Measurements from ENCODE around the gene TET3.

The TET3 gene

DNA sequence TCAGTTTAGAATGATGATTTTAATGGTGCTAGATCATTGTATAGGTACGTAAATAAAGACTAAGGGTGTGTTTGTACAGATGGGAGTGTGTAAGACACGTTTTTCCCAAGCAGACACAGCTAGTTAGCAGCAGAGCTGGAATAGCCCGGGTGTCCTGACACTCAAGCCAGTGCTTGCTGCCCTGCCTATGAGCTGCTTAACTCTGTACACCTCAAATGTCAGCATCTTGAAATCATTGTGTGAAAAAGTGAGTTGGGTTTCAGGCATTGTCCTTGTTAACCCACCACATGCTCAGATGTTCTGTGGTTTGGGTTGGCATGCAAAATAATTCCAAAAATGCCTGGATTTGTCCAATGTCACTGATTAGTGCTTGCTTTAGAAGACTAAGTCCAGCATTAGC lies 13.0 kb upstream of the TET3 start:
- TF ChIP-seq, protein P1, sequence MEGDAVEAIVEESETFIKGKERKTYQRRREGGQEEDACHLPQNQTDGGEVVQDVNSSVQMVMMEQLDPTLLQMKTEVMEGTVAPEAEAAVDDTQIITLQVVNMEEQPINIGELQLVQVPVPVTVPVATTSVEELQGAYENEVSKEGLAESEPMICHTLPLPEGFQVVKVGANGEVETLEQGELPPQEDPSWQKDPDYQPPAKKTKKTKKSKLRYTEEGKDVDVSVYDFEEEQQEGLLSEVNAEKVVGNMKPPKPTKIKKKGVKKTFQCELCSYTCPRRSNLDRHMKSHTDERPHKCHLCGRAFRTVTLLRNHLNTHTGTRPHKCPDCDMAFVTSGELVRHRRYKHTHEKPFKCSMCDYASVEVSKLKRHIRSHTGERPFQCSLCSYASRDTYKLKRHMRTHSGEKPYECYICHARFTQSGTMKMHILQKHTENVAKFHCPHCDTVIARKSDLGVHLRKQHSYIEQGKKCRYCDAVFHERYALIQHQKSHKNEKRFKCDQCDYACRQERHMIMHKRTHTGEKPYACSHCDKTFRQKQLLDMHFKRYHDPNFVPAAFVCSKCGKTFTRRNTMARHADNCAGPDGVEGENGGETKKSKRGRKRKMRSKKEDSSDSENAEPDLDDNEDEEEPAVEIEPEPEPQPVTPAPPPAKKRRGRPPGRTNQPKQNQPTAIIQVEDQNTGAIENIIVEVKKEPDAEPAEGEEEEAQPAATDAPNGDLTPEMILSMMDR (conservative IDR thresholded peaks at IDR 0.05; ENCODE audit: low read depth, low read length): no peak
- H3K4me3 ChIP-seq (ENCODE audit: low read depth, low read length): no peak overlapping the region
- no peak for DNase-seq (ENCODE audit: low read depth)

DNA sequence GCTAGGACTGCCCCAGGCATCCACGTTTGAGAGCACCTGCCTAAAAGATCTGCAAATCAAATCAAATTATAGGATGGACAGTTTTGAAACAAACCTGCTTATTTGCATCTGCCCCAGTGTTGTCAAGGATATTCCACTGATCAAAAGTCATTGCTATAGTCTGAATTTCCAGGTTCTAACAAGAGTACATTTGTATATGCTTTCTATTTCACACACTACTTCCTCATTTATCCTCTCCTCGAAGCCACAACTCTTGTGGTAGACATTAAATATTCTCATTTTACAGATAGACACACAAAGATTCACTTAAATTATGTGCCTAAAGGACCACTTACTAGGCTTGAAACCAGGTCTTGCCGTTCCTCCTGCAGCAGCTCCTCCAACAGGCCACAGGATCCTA lies 11.9 kb upstream of the TET3 start:
- no peak overlapping the region for H3K4me3 ChIP-seq (ENCODE audit: low read depth, low read length)
- TF ChIP-seq, protein P1 (conservative IDR thresholded peaks at IDR 0.05; ENCODE audit: low read depth, low read length): no peak
- DNase-seq (ENCODE audit: low read depth): no peak

DNA sequence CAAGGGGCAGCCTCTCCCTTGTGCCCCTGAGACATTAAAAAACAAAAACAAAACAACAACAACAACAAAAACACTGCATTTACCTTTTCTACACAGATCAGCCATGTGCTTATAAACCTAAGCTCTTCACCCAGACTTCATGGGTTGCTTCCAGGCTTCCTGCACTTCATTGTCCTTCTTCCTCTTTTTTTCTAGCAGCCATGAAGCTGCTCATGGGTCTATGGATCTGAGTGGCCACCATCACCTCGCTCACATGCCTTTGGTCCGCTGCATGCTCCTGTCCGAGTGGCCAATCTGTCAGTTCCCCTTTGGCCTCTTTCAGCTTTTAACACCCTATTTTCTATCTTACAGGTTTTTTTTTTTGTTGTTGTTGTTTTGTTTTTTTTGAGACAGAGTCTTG lies 9.0 kb upstream of the TET3 start:
- no peak overlapping the region for H3K4me3 ChIP-seq (ENCODE audit: low read depth, low read length)
- TF ChIP-seq, protein P1 (conservative IDR thresholded peaks at IDR 0.05; ENCODE audit: low read depth, low read length): no peak
- DNase-seq (ENCODE audit: low read depth): no peak

DNA sequence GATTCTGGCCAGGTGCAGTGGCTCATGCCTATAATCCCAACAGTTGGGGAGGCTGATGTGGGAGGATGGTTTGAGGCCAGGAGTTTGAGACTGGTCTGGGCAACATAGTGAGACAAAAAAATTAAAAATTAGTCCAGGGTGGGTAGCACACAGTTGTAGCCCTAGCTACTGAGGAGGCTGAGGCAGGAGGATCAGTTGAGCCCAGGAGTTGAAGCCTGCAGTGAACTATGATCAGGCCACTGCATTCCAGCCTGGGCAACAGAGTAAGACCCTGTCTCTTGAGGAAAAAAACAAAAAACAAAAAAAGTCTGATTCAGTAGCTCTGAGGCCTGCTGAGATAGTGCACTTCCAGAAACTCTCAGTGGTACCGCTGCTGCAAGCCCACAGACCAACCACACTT lies 7.9 kb upstream of the TET3 start:
- H3K4me3 ChIP-seq (ENCODE audit: low read depth, low read length): no peak overlapping the region
- DNase-seq (ENCODE audit: low read depth): no peak
- TF ChIP-seq, protein P1 (conservative IDR thresholded peaks at IDR 0.05; ENCODE audit: low read depth, low read length): no peak

DNA sequence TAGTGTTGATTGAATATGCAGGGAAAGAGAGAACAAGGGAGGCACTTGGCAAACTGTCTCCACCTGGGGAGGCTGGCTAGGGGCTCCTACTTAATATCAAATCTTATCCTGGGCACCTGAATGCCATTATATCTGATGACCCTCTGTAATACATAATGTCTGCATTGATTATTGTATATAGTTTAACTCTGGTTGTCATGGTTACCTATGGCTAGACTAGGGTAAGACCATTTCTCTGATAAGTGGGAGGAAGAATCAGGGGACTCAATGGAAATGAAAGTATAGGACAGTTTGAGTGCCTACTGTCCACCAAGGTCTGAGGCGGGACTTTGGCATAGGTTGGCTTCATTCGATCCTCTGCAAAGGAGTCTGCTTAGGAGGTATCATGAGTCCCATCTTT lies 7.2 kb upstream of the TET3 start:
- no peak overlapping the region for H3K4me3 ChIP-seq (ENCODE audit: low read depth, low read length)
- DNase-seq (ENCODE audit: low read depth): no peak
- TF ChIP-seq, protein P1 (conservative IDR thresholded peaks at IDR 0.05; ENCODE audit: low read depth, low read length): no peak

DNA sequence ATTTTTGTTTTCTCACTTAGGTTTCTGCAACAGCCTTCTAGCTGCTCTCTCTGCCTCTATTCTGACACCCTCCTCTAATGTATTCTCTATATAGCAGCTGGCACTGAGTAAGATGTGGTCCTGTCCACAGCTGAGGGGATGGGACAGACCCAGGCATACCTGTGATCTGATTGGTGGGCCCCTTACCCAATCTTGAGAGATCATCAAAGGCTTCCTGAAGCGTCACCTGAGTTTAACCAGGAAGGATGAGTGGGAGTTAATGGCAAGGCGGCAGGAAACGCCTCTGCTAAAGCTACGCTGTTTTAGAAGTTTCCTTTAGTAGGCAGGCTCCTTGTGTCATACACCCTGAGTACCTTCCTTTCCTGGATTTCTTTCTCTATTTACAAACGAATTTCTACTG lies 5.7 kb upstream of the TET3 start:
- no peak for DNase-seq (ENCODE audit: low read depth)
- H3K4me3 ChIP-seq (ENCODE audit: low read depth, low read length): no peak overlapping the region
- TF ChIP-seq, protein P1 (conservative IDR thresholded peaks at IDR 0.05; ENCODE audit: low read depth, low read length): no peak

DNA sequence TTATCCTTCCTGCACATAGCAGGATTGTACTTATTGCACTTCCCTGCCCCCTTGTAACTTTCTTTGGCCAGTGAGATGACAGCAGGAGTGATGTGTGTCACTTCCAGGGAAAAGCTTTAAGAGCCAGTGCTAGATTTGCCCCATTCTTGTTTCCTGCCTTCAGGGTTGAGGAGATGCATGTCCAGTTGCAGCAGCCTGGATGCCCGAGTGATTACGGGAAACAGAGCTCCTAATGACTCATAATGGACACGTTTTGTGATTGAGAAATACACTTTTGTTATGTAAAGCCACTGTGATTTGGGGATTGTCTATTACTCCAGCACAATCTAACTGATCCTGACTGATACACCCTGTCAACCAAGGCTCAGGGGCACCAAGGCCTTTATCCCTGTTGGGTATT lies 5.0 kb upstream of the TET3 start:
- no peak overlapping the region for H3K4me3 ChIP-seq (ENCODE audit: low read depth, low read length)
- peak; percentile 86 for DNase-seq (ENCODE audit: low read depth)
- TF ChIP-seq, protein P1 (conservative IDR thresholded peaks at IDR 0.05; ENCODE audit: low read depth, low read length): no peak
